Coronary artery (tissue), 2 donors: ENCODE measurements around the gene VILL.
"Not testable (repeated sequence)": the region's sequence is repeated elsewhere in the genome, so short reads cannot be mapped to it uniquely, and the experiment has no call there.

Experiments
- DNase-seq: peaks from one replicate; pipeline ENCODE4 v3.0.0-alpha.2; 2017; ENCODE audit warnings: low spot score
- H3K27ac ChIP-seq, 2 donors: fragments of 200-600 bp; sonication (generic); one replicate each; pipeline ENCODE4 v1.5.1; 2016 to 2019
- H3K4me3 ChIP-seq: fragments of 200-600 bp; sonication (generic); 2 replicates; pipeline ENCODE4 v1.5.1; 2016; ENCODE audit warnings: mild to moderate bottlenecking, moderate library complexity
- CTCF ChIP-seq: fragments of 200-600 bp; sonication (generic); IDR thresholded peaks from one replicate; pipeline ENCODE4 v1.5.1; 2019; ENCODE audit warnings: antibody characterized with exemption

Gene VILL

DNA sequence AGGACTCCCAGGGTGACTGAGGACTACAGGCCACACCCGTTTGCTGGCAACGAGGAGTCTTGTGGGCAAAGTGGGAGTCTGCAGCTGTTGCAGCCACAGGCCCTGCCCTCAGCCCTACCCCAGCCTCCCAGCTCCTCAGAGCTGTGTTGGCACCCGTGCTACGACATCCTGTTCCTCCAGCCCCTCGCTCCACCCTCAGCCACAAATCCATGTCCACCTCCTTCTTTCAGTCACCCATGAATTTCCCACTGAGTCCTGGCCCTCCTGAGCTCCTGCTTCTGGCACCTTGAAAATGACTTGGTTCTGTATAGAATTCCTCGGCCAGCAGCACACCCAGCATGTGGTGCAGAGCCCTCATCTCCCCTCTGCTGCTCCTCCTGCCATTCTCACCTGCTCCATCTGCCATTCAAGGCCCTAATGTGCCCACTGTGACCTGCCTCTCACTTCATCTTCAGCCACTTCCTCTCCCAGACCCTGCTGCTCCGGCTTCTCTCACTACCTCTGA is 20.9 kb upstream of the VILL start:
- DNase-seq = no peak
- H3K27ac ChIP-seq = peak overlapping the region in 1 of 2 donors; percentile 51

GRCh38 chr3:37970802-37971201 is 19.8 kb upstream of the VILL start:
- no peak overlapping the region for H3K27ac ChIP-seq
- no peak overlapping the region for H3K4me3 ChIP-seq
- no peak for DNase-seq
- no peak for TF ChIP-seq CTCF

More for the DNA sequence above, 20.9 kb upstream of the VILL start:
- no peak overlapping the region for H3K4me3 ChIP-seq
- TF ChIP-seq CTCF = no peak

DNA sequence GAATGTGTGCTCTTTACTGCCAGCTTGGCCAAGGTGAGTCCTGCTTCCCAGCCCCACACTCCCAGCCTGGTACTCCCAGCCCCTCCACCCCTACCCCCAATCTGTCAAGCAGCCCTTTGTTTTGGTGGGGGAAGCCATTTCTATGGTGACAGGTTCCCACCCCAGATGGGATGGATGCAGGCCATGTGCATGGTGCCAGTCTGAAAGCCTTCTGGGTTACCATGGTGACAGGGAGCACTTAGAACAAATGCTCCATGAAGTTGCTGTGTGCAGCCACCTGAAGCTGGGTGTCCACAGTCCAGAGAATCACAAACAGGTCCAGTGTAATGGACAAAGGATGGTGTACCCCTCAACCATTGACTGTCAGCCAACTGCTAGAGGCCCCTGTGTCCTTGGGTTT is 19.1 kb upstream of the VILL start:
- no peak for DNase-seq
- H3K27ac ChIP-seq = no peak overlapping the region
- no peak for TF ChIP-seq CTCF
- H3K4me3 ChIP-seq = no peak overlapping the region

DNA sequence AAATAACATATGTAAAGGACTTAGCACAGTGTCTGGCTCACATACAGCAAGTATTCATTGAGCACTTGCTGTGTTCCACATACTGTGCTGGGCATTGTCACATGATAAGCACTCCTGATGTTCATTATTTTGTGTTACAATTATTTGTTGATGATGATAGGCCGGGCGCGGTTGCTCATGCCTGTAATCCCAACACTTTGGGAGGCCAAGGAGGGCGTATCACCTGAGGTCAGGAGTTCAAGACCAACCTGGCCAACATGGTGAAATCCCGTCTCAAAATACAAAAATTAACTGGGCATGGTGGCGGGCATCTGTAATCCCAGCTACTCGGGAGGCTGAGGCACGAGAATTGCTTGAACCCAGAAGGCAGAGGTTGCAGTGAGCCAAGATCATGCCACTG is 18.5 kb upstream of the VILL start:
- not testable (repeated sequence) for DNase-seq, H3K27ac ChIP-seq, H3K4me3 ChIP-seq

DNA sequence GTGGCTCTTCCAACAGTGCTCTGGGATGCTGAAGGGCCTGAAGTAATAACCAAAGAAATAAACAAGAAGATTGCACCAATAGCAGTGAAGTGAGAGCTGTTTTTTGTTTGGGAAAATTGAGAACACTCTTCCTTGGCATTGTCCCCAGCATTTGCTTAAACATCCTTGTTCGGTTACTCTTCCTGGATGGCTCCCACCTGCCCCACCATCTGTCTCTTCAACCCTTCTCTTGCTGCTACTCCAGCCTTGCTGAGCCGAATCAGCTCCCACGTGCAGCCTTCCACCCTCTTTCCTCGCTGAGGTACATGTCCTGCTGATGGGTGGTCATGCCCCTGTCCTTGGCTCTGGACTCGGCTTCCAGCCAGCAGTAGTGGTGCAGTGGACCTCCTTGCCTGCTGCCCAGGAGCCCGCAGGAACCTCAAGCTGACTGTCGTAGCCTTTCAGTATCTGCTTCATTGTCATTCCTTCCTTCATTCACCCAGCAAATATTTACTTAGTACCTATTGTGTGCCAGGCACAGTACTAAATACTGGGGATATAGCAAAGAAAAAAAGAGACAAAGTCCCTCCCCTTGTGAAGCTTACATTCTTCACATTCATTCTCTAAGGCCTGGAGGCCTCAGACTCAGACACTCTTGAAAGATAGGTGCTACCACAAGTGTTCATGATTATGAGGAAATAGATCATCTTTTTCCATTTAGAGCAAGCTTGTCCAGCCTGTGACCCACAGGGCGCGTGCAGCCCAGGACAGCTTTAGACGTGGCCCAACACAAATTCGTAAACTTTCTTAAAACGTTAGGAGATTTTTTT is 17.1 kb upstream of the VILL start:
- Histone ChIP-seq H3K27ac (no peak overlapping the region), H3K4me3 (no peak overlapping the region)
- no peak for DNase-seq
- no peak for TF ChIP-seq CTCF

- TF ChIP-seq CTCF = peak; percentile 30
- no peak for DNase-seq
- H3K4me3 ChIP-seq = no peak overlapping the region
- no peak overlapping the region for H3K27ac ChIP-seq
These were observed 16.2 kb upstream of the VILL start for GRCh38 chr3:37974121-37975083.
